Measurements from ENCODE around the gene CSAD. TPM values are rescaled to one million over a fixed set of nuclear protein-coding genes. Genes with fewer than 3 reads are reported as not detected.

CSAD gene
- total RNA-seq, 4 donors from 2014 or later = 7.2 to 33.6 (median 19.2) TPM

- no peak for DNase-seq (ENCODE audit: low spot score in 2 of 2)
- intact Hi-C loops (cut with DNase I; ENCODE audit: low total_unique reads) = loop anchor here (5.0 kb wide), 1 partner anchor 81 kb away; no protein-coding TSS in a partner anchor
- H3K4me3 ChIP-seq (ENCODE audit: low read depth, poor library complexity, severe bottlenecking) = no peak overlapping the region
- 77 to 82% methylated on average over 4 of the region's 4 CpGs for WGBS, 2 donors
- TF ChIP-seq CTCF (IDR thresholded peaks at IDR 0.05) = no peak
- no peak for TF ChIP-seq POLR2A (IDR thresholded peaks at IDR 0.05)
These were observed 30.1 kb upstream of the CSAD start for GRCh38 chr12:53210843-53211242.

- TF ChIP-seq CTCF (IDR thresholded peaks at IDR 0.05) (no peak), POLR2A (IDR thresholded peaks at IDR 0.05) (no peak)
- DNase-seq (ENCODE audit: low spot score in 2 of 2) = no peak
- H3K4me3 ChIP-seq (ENCODE audit: low read depth, poor library complexity, severe bottlenecking) = no peak overlapping the region
- WGBS, 2 donors = 58 to 65% methylated on average over 7 of the region's 7 CpGs
- intact Hi-C loops (cut with DNase I; ENCODE audit: low total_unique reads) = no loop called here
These were observed 28.2 kb upstream of the CSAD start for GRCh38 chr12:53208877-53209463.

GRCh38 chr12:53208435-53208834, 27.7 kb upstream of the CSAD start:
- TF ChIP-seq CTCF (IDR thresholded peaks at IDR 0.05) (no peak), POLR2A (IDR thresholded peaks at IDR 0.05) (no peak)
- DNase-seq (ENCODE audit: low spot score in 2 of 2) = no peak
- 36 to 41% methylated on average over 2 of the region's 2 CpGs for WGBS, 2 donors
- no peak overlapping the region for H3K4me3 ChIP-seq (ENCODE audit: low read depth, poor library complexity, severe bottlenecking)
- intact Hi-C loops (cut with DNase I; ENCODE audit: low total_unique reads) = no loop called here

GRCh38 chr12:53207042-53207441, 26.3 kb upstream of the CSAD start, which contains the start of gene ITGB7:
ITGB7 (minus strand) TSS chr12:53207251; CDS start chr12:53200443, 6,808 bp downstream.
- no peak for DNase-seq (ENCODE audit: low spot score in 2 of 2)
- TF ChIP-seq POLR2A (IDR thresholded peaks at IDR 0.05) (no peak), CTCF (IDR thresholded peaks at IDR 0.05) (no peak)
- 42 to 46% methylated on average over 5 of the region's 5 CpGs for WGBS, 2 donors
- intact Hi-C loops (cut with DNase I; ENCODE audit: low total_unique reads) = no loop called here
- H3K4me3 ChIP-seq (ENCODE audit: low read depth, poor library complexity, severe bottlenecking) = no peak within 1 kb of the TSS

- intact Hi-C loops (cut with DNase I; ENCODE audit: low total_unique reads) = no loop called here
- WGBS, 2 donors = 66 to 70% methylated on average over 7 of the region's 7 CpGs
- no peak for DNase-seq (ENCODE audit: low spot score in 2 of 2)
- H3K4me3 ChIP-seq (ENCODE audit: low read depth, poor library complexity, severe bottlenecking) = no peak overlapping the region
- TF ChIP-seq POLR2A (IDR thresholded peaks at IDR 0.05) = no peak
- no peak for TF ChIP-seq CTCF (IDR thresholded peaks at IDR 0.05)
These were observed 25.2 kb upstream of the CSAD start for GRCh38 chr12:53205747-53206419.
